NCI-H446 treated with DMSO at 0.1 percent for 48 hours (cell line): Measurements from ENCODE around the gene CNDP1.

Experiments
- DNase-seq: peaks from one replicate; lab custom pipeline; 2025; lab: John Stamatoyannopoulos, UW

Gene CNDP1

GRCh38 chr18:74506448-74507084 lies 27.7 kb upstream of the CNDP1 start:
- DNase-seq, result no peak

DNA sequence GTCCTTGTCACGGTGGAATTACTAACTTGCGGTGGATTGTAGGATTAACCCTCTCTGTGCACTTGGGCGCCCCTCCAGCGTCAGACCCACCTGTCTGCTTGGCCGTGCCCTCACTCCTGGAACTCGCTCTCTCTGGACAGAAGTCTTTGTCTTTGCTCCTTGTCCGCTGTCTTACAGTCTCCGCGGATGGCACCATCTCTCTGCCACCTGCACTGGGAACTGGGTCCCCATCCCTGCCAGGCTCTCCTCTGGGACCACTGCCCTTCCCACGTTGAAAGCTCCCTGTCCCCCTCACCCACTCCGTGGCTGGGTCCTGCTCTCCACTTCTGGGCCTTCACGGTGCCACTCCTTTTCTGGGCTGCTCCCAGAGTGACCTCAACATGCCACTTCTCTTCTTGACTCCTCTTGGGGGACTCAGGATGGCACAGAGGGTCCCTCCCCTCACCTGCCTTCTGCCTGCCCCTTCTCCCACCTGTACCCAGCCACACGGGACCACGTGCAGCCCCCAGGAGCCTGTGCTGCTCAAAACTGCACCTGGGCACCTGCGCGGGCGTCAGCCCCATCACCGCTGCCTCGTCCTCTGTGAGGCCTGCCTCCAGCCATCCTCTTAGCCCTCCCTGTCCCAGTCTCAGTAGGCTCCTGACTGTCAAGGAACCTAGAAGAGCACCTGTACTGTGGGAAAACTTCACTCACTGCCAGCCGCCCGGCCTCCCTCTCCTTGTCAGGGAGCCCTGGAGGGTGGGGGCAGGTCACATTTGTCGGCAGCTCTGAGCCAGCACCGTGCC lies 27.0 kb upstream of the CNDP1 start:
- DNase-seq, result no peak

- DNase-seq, result no peak
These were observed 26.4 kb upstream of the CNDP1 start for GRCh38 chr18:74507927-74508326.

DNA sequence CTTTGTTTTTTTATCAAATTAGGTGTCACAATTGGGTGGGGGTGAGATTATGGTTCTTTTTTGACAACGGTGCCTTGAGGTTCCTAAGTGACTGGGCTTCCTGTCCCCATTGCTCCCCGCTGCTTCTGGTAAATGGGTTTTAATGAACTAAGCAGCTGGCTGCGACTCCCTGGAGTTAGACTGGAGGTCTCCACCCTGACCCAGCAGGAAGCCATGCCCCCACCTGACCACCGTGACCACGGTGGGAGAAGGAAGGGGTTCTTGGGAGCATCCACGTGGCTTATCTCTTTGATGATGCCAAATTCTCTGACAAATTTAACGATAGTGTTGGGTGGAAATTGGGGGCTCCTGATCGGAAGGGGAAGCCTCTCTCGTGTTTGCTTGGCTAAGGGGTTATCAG lies 25.9 kb upstream of the CNDP1 start:
- DNase-seq, result no peak

- DNase-seq, result no peak
These were observed 25.5 kb upstream of the CNDP1 start for GRCh38 chr18:74508821-74509225.

DNA sequence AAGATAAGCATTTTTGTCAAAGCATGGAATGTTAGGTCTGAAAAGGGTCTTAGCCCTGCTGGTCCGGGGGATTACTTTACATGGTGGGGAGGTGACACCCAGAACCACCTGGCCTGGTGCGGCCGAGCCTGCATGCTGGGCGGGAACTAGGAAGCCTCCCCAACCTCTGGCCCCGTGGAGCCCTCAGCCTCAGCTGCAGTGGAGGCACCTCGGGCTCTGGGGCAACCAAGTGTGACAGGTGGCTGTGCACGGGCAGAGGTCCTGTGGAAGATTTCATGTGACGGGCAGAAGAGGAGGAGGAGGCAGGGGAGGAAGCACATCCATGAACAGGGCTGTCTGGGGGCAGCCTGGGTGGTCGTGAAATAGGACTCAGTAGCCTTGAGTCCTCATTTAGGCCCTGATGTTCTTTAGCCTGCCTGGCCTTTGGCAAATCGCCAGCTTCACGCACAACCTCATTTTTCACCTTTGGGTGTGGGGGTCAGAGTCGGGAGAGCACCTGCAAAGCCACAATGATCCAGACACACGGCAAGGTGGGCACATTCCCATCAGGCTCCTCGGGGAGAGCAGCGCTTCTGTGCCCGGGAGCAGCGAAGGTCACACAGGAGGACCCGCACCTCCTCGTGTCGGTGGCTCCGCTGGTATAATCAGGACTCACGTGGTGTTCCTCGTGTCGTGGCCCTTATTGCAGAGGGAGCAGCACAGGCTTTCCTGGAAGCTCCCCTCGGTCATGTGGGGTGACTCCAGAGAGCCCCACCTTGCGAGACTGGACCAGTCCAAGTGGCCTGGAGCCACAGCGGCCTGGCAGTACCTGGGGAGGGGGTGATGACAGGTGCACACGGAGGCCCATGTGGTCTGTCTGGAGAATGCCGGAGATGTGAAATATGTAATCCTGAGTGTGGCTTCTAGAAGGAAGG lies 24.2 kb upstream of the CNDP1 start:
- no peak for DNase-seq

DNA sequence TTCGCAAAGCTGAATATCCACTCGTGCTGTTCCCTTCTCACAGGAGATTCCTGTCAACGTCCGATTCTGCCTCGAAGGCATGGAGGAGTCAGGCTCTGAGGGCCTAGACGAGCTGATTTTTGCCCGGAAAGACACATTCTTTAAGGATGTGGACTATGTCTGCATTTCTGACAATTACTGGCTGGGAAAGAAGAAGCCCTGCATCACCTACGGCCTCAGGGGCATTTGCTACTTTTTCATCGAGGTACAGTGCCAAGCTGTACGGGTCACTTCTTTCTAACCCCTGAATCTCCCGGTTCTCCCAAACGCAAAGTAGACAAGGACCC lies 23.6 kb upstream of the CNDP1 start:
- DNase-seq, result no peak

DNA sequence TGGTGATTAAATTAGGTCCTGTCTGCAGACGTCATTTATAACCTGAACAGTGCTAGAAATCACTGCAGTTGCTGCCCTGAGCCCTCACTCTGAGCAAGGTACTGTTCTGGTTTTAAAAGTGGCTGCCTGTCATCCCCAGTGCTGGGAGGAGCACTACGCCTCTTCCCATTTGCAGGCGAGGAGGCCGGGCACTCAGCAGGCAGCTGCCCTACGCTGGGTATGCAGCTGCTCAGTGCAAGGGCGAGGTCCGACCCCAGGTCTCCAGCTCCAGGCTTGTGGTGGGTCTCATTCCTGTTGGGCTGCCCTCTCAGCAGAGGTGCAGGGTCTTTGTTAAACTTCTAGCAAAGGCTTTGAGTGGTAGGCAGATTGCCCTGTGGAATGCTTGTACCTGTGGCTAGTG lies 22.5 kb upstream of the CNDP1 start:
- no peak for DNase-seq

GRCh38 chr18:74512321-74513053 lies 21.8 kb upstream of the CNDP1 start:
- no peak for DNase-seq

GRCh38 chr18:74513149-74513882 lies 21.0 kb upstream of the CNDP1 start:
- no peak for DNase-seq

DNA sequence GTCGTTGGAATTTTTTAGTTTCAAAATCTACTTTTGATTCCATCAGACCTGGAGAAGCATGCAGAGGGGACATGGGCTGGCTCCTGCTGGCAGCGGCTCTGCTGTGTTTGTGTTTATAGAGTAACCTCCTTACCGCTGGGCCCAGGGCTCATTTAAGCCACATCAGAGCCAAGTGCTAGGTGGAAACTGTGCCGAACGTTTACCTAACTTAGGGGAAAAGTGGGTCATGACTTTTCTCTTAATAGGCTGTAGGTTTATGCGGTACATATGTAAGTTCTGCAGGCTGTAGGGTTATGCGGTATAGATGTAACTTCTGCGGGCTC lies 20.5 kb upstream of the CNDP1 start:
- DNase-seq, result no peak

- DNase-seq, result no peak
These were observed 19.3 kb upstream of the CNDP1 start for GRCh38 chr18:74514860-74515495.

- no peak for DNase-seq
These were observed 18.6 kb upstream of the CNDP1 start for GRCh38 chr18:74515620-74516231.

DNA sequence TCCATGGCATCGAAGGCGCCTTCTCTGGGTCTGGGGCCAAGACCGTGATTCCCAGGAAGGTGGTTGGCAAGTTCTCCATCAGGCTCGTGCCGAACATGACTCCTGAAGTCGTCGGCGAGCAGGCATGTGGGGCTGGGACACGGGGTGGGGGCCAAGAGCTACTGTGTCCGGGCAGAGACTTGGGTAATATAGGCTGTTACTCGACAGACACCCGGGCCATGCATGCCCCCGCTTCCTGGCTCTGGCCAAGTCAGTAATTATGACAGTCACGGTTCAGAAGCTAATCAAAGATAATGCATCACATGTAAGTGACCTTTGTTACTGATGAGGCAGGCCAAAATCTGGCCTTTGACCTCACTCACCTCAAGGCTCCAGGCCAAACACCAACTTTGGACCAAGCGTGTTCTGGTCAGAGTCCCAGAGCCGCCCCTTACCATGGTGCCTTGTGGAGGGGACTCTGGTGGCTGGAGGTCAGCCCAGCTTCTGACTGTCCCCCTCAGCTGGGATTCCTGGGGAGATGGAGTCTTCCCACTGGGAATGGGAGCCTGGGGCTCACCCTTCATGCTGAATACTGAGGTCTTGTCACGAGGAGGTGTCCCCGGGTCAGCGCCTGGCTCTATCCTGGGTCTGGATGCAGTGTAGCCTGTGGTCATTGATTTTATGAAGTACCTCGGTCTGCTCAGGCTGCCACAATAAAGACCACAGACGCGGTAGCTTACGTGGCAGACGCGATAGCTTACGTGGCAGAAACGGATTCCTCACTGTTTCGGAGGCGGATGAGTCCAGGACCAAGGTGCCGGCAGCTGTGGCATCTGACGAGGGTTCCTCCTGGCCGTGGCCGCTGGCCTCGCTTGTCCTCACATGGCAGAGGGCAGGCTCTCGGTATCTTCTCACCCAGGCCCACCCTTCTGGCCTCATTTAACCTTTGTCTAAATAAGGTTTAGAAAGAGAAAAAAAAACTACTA lies 17.7 kb upstream of the CNDP1 start:
- DNase-seq, result no peak

DNA sequence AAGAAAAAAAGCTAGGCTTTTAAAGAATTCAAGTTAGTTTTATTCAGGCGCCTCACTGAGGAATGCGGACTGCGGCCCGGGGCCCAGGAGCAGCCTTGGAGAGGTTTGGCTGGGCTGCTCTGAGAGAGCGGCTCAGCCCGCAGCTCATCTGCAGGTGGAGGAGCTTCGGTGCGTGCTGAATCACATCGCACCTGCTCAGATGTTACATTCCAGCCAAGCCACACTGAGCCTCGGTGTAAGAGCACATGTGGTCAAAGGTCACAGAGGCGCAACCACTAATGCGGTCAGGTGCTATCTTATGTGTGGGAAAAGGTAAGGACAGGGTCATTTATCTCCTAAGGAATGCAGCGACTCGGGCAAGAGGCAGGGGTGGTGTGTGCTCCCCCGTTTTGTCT lies 17.1 kb upstream of the CNDP1 start:
- DNase-seq, result no peak

DNA sequence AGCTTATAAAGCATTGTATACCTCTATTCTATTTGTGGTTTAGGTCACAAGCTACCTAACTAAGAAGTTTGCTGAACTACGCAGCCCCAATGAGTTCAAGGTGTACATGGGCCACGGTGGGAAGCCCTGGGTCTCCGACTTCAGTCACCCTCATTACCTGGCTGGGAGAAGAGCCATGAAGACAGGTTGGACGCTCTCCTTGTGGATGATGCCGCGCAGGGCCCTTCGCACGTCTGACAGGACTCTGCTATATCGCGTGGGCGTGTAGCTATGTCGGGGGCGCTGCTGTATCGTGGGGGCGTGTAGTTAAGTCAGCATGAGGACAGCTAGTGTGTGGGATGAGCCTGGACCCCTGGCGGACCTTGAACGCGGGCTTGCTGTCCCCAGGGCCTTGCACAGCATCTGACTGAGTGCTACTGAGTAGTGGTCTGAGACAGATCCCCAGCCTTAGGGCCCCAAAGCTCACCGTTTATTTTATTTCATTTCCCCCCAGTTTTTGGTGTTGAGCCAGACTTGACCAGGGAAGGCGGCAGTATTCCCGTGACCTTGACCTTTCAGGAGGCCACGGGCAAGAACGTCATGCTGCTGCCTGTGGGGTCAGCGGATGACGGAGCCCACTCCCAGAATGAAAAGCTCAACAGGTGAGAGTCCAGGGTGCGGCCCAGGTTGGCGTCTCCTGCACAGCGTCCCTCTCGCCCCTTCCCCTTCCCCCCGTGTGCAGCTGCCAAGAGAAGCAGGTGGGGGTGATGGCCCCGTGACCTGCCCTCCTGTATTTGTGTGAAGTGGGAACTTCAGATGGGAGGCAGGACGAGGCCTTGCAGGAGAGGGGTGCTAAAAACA lies 15.6 kb upstream of the CNDP1 start:
- no peak for DNase-seq

DNA sequence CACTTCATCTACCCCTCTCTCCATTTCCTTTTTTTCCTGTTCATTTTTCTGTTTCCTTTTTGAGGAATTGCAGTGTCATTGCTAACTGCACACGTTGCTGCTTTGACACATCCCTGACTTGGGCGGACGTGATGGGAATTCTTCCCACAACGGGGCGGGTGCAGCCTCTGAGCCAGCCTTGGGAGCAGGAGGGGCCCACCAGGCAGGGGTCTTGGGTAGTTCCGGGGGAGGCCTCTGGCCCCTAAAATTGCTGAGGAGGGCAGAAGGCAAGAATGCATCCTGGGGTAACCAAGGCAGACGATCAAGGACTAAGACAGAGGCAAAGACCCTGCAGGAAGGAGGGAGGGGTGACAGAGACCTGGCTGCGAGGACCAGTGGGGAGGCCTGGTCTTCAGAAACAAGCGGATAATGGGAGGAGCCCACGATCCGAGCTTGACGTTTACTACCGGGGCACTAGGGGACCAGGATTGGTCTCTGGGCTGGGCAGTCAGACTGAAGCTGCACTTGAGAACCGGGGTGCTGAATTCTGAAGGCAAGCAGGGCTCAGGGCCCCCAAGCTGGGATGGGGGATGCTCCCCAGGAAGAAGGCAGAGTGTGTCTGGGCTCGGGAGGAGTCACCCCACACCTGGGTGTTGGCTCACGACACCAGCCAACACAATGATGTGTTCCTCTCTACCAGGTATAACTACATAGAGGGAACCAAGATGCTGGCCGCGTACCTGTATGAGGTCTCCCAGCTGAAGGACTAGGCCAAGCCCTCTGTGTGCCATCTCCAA lies 14.8 kb upstream of the CNDP1 start:
- no peak for DNase-seq
